HEK293T (cell line): ENCODE measurements around the gene HTR3B.

Experiments used
- FOXA1 ChIP-seq: fragments of 450-650 bp; IDR thresholded peaks from 2 replicates; pipeline ENCODE4 v1.6.1; 2016; ENCODE audit warnings: mild to moderate bottlenecking
- LEF1 ChIP-seq: fragments of 450-650 bp; IDR thresholded peaks from 2 replicates; pipeline ENCODE4 v1.6.1; 2017; ENCODE audit warnings: mild to moderate bottlenecking, borderline replicate concordance
- SP1 ChIP-seq: fragments of 450-650 bp; IDR thresholded peaks from 2 replicates; pipeline ENCODE4 v1.6.1; 2017
- TARDBP ChIP-seq: fragments of 450-650 bp; IDR thresholded peaks from 2 replicates; pipeline ENCODE4 v1.6.1; 2016
- TF ChIP-seq, protein P1 (sequence below): fragments of 450-650 bp; IDR thresholded peaks from 2 replicates; pipeline ENCODE4 v1.6.1; 2016

DNA sequence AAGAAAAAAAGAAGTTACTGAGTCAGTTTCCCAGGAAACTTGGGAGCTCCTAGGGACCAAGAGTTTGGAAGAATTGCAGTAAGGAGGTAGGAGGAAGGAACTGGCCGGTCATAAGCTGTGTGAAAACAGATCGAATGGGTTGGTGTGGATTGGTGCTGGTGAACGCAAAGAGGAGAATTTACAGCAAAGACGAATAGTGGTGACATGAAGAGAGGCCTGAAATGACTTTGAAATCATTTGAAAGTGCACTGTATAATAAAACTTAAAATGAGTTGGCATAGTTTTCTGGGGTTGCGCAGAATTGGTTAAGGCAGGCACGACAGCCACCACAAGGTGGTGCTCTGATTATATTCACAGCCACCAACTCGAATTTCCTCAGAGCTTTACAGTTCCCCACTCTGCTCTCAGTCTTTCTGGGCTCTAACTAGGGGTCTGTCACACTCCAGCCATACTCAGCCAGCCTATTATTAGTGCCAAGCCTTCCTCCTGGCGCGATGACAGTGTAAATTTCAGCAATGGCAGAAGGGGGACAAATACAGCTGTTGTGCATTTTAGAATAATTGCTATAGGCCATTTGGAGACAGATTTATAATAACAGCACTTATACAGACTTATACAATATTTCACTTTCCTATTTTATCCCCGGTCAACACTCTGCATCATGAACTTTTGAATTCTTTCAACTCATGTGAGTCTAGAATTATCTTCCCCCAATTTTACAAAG lies 8.3 kb upstream of the HTR3B start:
- TF ChIP-seq SP1 = no peak
- no peak for TF ChIP-seq LEF1
- TF ChIP-seq, protein P1, sequence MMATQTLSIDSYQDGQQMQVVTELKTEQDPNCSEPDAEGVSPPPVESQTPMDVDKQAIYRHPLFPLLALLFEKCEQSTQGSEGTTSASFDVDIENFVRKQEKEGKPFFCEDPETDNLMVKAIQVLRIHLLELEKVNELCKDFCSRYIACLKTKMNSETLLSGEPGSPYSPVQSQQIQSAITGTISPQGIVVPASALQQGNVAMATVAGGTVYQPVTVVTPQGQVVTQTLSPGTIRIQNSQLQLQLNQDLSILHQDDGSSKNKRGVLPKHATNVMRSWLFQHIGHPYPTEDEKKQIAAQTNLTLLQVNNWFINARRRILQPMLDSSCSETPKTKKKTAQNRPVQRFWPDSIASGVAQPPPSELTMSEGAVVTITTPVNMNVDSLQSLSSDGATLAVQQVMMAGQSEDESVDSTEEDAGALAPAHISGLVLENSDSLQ = no peak
- no peak for TF ChIP-seq FOXA1
- no peak for TF ChIP-seq TARDBP
